Upper lobe of left lung (tissue), 4 donors: ENCODE measurements around the gene TNKS2.

Experiments used
- CTCF ChIP-seq, 6 experiments: fragments of 450-650 bp in 4 of 6; fragments of 200-600 bp in 2 of 6; sonication (generic) in 2 of 6; IDR thresholded peaks; one replicate each; pipeline ENCODE4 v1.5.1; 2016 to 2019; ENCODE audit warnings: antibody characterized with exemption in 6 of 6
- POLR2AphosphoS5 ChIP-seq, 2 donors: sonication (generic); formaldehyde crosslinking; IDR thresholded peaks; one replicate each; pipeline ENCODE4 v1.5.1; 2017; ENCODE audit warnings: antibody characterized with exemption in 2 of 2

DNA sequence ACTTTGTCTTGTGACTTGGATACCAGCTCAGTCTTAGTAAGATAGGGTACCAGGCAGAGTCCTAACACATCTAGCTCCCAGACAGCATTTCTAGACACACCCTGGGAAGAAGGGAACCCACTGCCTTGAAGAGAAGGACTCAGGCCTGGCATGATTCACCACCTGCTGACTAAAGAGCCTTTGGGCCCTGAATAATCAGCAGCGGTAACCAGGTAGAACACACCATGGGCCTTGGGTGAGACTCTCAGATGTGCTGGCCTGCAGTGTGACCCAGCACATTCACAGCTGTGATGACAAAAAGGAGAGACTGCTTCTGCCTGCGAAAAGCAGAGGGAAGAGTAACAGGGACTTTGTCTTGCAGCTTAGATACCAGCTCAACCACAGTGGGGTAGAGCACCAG lies 10.4 kb upstream of the TNKS2 start:
- TF ChIP-seq CTCF (IDR thresholded peaks at IDR 0.05): no peak
- no peak for TF ChIP-seq POLR2AphosphoS5 (IDR thresholded peaks at IDR 0.05)
